Spleen (tissue), 7 donors: ENCODE data around the gene LIPE.

ENCODE experiments used
- CTCF ChIP-seq, 11 experiments: fragments of 200-600 bp in 7 of 11; fragments of 450-650 bp in 4 of 11; sonication (generic) in 4 of 11; IDR thresholded peaks in 8 of 11; conservative IDR thresholded peaks in 3 of 11; 1 replicate in 7 of 11; 2 replicates in 4 of 11; pipeline versions ENCODE4 v1.4.0 to v1.8.0; 2016 to 2021; ENCODE audit warnings: antibody characterized with exemption in 11 of 11, inconsistent platforms in 4 of 11, mild to moderate bottlenecking in 1 of 11
- POLR2A ChIP-seq, 3 donors: fragments of 450-650 bp; IDR thresholded peaks; one replicate each; pipeline ENCODE4 v1.5.1; 2017; ENCODE audit warnings: antibody characterized with exemption in 3 of 3, mild to moderate bottlenecking in 1 of 3
- donor health status: DM: no; HTN: no; CAD: no; lungs with moderate emphysema.
- donor health status: DM: no; HTN: no; CAD: no.
- donor health status: DM: no; HTN: no; CAD: no.

DNA sequence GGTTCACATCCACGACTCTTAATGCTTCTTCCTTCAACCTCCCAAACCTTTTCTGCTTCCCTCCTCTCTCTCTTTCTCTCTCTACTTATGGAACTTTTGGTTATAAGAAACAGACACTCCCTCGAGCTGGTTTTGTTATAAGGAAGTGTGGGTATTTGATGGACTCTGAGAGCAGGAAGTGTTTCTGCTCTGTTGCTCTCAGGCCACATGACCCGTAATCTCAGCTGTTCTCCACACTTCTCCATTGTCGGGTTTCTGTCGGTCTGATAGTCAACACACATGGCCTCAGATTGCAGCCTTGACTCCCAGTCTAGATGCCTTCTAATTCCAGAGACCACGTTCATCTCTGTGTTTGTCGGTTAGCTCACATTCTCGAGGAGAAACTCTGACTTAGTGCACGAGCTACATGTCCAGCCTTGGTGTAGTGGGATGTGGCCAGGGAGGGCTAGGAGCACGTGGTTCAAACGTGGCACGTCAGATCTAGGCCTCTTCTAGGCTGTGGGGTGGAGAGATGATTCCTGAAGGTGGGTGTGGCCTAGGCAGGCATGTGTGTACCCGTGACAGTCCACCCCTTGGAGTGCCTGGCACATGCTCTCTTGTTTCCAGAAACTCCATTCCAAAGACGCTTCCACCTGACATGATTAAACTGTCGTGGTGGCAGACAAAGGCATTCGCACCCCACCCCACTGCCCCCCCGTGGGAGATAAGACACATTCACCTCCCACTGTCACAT lies 63.4 kb downstream of the LIPE start:
- no peak for TF ChIP-seq POLR2A (IDR thresholded peaks at IDR 0.05)
- no peak for TF ChIP-seq CTCF (IDR thresholded peaks at IDR 0.05 in 8 of 11, conservative IDR thresholded peaks at IDR 0.05 in 3 of 11)
